ENCODE results near the gene PITX2.
A peak's percentile ranks its signal among the peaks of the same experiment; 100 is the strongest.

Gene PITX2

GRCh38 chr4:110622841-110623717 lies at the start of gene PITX2:
Gene PITX2, minus strand, starts transcription at chr4:110623077. Its CDS starts 617 bp downstream, at chr4:110622460.
- peak; percentile 98 for DNase-seq

GRCh38 chr4:110671679-110672078 lies 48.8 kb upstream of the PITX2 start:
- DNase-seq, result no peak

- DNase-seq, result no peak
Measured at GRCh38 chr4:110669663-110670062, 46.8 kb upstream of the PITX2 start.

DNA sequence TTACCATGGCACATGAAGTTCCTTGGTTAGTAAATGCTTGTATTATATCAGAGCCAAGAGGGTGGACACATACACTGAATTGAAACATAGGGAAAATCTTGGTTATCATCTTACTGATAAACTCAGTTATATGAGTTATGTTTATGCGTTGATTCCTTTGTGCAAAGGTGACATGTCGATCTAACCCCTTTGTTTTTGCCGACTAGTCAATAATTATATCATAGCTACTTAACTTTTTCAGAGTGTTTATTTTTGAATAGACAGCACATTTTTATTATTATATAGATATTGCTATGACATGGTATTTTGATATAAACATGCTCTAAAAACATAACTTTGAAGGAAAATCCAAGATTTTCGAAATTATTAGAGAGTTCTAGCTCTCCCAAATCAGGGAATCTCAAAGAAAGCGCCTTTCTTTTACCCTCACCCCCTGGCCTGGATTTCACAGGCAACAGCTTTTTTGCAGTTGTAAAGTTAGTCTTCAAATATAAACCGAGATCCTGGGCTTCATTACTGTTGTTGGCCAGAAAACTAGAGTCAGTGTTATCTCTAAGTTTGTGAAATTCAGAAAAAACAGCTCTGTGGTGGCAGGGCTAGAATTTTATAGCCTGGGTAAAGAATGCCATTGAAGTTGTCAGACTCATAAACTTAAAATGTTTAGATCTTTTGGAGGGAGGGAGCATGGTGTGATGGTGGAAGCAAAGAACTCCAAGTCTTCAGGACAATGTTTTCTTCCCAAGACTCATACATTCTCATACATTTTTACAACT lies 45.8 kb upstream of the PITX2 start:
- no peak for DNase-seq

DNA sequence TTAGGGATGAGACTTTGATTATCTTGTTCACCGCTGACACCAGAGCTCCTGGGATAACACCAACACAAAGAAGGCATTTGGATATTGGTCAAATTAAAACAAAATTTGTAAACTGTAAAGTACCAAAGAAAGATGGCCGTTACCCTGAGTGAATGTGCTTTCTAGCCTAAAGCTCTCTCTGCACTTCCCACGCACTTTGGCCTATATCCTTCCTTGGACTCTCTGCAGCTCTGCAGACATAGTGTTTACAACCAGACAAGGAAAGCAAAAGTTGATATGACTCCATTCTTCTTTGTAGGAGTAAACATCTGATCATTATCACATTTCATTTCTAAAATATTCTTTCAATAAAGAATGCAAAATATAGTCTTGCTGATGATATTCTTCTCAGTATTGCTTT lies 44.8 kb upstream of the PITX2 start:
- no peak for DNase-seq

DNA sequence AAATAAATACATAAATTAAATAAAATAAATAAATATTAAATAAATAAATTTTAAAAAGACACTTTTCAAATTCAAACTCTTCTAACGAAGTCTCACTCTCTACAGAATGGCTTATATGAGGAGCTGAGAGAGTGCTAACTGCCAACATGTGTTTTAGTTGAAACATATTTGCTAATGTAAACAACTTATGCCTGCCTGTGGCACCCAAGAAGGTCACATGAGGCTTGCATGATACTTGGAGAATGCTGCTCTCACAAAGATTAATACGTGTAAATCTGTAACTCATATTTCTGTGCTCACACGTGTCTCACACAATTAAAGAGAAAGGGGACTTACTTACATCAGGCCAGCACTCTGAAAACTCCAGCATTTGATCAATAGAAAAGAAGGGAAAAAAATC lies 43.2 kb upstream of the PITX2 start:
- DNase-seq, result peak; percentile 4

GRCh38 chr4:110663738-110664444 lies 41.0 kb upstream of the PITX2 start:
- peak; percentile 3 for DNase-seq

GRCh38 chr4:110663206-110663605 lies 40.3 kb upstream of the PITX2 start:
- DNase-seq, result no peak

- no peak for DNase-seq
Measured at GRCh38 chr4:110660755-110661154, 37.9 kb upstream of the PITX2 start.

- no peak for DNase-seq
Measured at GRCh38 chr4:110654254-110654635, 31.4 kb upstream of the PITX2 start.

DNA sequence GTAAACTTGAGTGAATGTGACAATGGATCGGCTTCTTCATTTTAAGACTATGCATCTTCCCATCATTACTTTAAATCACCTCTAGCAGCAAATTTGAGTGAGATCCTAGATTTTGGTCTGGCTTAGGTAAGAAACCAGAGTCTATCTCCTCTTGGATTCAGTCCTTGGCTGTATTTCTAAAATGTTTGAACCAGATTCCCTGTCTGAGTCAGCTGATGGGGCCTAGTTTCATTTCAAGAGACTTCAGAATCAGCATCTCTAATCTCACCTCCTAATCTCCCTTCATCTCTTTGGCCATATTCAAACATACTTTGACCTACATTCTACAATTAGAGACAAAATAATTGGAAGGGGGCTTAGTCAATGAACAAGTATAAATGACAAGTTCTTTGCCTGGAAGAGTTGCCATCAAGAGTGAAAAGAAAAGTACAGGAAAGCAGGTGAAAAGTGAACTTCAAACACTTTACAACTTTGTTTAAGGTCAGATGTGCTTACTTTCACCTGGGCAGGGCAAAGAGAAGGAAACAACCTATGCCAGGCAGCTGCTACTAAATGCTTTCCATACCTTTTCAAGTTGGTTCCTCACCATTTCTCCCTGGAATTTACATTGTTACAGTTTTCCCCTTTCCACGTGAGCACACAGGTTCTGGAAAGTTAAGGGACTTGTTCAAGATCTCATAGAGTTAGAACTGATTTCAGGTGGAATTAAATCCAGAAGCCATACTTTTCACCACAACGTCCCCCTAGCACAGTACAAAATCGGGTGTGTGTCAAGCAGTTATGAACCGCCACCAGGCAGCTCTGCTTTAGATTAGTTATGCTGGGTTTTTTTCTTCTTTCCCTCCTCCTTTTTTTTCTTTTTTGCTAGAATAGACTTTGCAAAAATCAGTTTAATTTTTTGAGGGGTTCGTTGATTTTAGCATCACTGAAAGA lies 30.7 kb upstream of the PITX2 start:
- DNase-seq, result peak; percentile 14

GRCh38 chr4:110644008-110644407 lies 21.1 kb upstream of the PITX2 start:
- no peak for DNase-seq

DNA sequence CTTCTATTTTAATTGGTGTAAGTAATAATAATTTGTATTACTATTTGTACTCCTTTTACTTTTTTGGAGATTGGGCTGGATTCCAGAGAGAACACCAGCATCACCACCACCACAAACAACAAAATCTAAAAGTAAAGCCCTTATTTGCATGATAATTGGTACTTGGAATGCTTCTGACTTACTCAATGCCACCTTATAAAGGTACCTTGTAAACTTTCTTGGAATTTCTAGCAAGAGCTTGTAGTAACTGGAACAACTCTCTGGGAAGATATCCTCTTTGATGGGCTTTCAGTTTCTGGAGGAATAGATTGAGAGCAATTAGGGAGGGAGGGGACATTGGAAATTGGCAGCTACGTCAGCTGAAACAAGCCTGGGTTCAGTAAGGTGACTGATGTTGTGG lies 20.2 kb upstream of the PITX2 start:
- DNase-seq, result no peak

DNA sequence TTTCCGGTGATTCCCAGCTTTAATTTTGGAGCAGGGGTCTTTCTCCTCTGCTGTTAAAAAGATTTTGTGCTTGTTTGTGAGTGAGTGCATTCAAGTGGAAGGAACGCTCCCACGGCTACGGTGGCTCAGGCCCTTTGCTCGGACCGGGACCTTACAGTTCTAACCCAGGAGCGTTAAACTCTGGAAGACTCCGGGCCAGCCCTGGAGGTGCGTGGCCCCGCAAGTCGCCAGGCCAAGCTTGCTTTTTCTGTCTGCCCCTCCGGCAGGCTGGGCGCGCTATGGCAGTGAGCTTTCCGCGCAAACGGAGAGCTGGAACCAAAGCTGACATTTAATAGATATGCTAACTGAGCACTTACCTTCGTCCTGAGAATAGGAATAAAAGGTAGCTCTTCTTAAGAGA lies 18.3 kb upstream of the PITX2 start:
- no peak for DNase-seq

- no peak for DNase-seq
Measured at GRCh38 chr4:110640576-110640975, 17.7 kb upstream of the PITX2 start.

GRCh38 chr4:110639207-110640090 lies 16.6 kb upstream of the PITX2 start:
- DNase-seq, result no peak

DNA sequence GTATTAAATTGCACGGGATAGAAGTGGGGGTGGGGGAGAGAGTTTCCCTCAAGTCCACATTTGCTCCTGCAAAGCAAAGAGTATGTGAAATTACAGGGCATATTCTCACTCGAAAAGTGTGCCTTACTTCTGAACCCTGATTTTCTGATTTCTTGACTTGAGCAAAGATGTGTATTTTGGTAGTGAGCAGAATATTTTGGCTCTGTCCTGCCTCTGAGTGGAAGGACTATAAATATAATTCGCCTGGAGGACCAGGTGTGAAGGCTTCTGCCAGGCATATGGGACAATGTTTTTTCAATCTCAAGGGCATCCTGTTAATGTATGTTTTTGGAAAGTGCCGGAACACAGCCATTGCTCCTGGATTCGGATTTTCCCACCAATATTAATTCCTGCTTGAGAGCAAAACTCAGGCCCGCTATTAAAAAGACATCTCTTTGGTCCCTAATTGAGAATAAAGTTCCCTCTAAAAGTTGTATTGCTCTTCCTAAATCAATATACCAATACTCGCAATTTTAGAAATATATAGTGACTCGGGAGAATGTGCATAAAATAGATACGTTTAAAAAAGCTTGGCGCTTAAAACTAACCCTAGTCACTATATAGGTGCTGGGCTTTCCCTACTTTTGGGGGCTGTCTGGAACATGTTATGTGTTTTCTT lies 15.3 kb upstream of the PITX2 start:
- DNase-seq, result no peak

- peak; percentile 32 for DNase-seq
Measured at GRCh38 chr4:110637408-110638088, 14.7 kb upstream of the PITX2 start.

DNA sequence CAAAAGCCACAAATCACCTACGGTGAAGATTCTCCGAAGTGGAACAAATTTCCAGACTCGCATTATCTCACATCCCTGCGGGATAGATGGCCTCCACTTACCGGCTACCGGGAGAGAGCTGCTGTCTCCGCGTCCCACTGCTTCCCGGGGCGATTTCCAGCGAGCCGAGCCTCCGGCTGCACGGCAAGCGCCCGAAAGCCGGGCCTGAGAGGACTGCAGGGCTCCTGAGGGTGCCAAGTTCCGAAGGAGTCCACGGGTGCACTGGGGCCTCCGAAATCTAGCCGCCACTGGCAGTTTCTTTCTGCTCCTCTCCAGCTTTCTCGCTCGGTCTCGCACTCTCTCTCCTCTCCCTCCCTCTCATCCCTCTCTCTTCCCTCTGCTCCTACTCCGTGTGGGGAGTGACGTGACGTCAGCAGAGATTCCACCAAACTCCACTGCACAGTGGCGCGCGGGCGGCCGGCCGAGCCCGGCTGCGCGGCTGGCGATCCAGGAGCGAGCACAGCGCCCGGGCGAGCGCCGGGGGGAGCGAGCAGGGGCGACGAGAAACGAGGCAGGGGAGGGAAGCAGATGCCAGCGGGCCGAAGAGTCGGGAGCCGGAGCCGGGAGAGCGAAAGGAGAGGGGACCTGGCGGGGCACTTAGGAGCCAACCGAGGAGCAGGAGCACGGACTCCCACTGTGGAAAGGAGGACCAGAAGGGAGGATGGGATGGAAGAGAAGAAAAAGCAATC lies 14.0 kb upstream of the PITX2 start:
- DNase-seq, result peak; percentile 78

Data from DMS53 (cell line).